ENCODE results near the gene ACP4.

- TF ChIP-seq TAF1 (IDR thresholded peaks at IDR 0.05; ENCODE audit: borderline replicate concordance, insufficient read depth, low read length) (no peak), POLR2AphosphoS5 (IDR thresholded peaks at IDR 0.05; ENCODE audit: low read depth, low read length) (no peak), SIN3A (IDR thresholded peaks at IDR 0.05; ENCODE audit: borderline replicate concordance, insufficient read depth, low read length) (no peak), FOXP2 (optimal IDR thresholded peaks at IDR 0.05; ENCODE audit: borderline replicate concordance, extremely low read depth, extremely low read length, insufficient read depth) (no peak)
- TF ChIP-seq, protein P1, sequence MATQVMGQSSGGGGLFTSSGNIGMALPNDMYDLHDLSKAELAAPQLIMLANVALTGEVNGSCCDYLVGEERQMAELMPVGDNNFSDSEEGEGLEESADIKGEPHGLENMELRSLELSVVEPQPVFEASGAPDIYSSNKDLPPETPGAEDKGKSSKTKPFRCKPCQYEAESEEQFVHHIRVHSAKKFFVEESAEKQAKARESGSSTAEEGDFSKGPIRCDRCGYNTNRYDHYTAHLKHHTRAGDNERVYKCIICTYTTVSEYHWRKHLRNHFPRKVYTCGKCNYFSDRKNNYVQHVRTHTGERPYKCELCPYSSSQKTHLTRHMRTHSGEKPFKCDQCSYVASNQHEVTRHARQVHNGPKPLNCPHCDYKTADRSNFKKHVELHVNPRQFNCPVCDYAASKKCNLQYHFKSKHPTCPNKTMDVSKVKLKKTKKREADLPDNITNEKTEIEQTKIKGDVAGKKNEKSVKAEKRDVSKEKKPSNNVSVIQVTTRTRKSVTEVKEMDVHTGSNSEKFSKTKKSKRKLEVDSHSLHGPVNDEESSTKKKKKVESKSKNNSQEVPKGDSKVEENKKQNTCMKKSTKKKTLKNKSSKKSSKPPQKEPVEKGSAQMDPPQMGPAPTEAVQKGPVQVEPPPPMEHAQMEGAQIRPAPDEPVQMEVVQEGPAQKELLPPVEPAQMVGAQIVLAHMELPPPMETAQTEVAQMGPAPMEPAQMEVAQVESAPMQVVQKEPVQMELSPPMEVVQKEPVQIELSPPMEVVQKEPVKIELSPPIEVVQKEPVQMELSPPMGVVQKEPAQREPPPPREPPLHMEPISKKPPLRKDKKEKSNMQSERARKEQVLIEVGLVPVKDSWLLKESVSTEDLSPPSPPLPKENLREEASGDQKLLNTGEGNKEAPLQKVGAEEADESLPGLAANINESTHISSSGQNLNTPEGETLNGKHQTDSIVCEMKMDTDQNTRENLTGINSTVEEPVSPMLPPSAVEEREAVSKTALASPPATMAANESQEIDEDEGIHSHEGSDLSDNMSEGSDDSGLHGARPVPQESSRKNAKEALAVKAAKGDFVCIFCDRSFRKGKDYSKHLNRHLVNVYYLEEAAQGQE (IDR thresholded peaks at IDR 0.05; ENCODE audit: insufficient read depth in 1 of 2, low read depth in 2 of 2, low read length in 2 of 2) = no peak
Observed at GRCh38 chr19:50759886-50760285, 30.3 kb upstream of the ACP4 start.

All from PFSK-1 (cell line).